GM19193 (cell line): ENCODE results near the gene TNS4.

Experiments
- POLR2A ChIP-seq: IDR thresholded peaks from 4 replicates; pipeline ENCODE4 v1.6.1; 2011; ENCODE audit not compliant: insufficient read depth, insufficient read length; ENCODE audit errors: extremely low read depth

Gene TNS4

DNA sequence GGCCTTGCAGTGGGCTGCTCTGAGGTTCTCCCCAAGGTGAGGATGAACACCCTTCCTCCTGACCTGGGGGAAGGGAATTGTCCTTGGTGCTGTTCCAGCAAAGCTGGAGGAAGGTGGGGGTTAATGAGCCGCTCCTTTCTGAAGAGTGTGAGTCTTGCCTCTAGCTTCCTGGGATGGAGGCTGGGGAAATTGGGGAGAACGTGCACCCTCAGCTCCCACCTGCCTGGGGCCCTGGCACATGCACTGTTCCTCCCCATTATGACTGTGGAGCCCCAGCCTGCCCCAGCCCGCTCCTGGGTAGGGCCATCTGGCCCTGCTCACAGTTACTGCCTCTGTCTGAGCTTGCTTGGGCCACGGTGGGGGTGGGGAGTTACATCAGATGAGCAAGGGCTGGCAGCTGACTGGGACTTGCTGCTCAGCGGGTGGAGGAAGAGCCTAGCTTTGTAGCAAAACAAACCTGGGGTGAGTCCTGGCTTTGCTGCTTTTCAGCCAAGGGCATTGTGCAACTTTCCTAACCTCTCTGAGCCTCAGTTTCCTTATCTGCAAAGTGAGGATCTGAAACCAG lies 11.1 kb downstream of the TNS4 start:
- no peak for TF ChIP-seq POLR2A

GRCh38 chr17:40487371-40488020 lies 13.9 kb downstream of the TNS4 start:
- no peak for TF ChIP-seq POLR2A

DNA sequence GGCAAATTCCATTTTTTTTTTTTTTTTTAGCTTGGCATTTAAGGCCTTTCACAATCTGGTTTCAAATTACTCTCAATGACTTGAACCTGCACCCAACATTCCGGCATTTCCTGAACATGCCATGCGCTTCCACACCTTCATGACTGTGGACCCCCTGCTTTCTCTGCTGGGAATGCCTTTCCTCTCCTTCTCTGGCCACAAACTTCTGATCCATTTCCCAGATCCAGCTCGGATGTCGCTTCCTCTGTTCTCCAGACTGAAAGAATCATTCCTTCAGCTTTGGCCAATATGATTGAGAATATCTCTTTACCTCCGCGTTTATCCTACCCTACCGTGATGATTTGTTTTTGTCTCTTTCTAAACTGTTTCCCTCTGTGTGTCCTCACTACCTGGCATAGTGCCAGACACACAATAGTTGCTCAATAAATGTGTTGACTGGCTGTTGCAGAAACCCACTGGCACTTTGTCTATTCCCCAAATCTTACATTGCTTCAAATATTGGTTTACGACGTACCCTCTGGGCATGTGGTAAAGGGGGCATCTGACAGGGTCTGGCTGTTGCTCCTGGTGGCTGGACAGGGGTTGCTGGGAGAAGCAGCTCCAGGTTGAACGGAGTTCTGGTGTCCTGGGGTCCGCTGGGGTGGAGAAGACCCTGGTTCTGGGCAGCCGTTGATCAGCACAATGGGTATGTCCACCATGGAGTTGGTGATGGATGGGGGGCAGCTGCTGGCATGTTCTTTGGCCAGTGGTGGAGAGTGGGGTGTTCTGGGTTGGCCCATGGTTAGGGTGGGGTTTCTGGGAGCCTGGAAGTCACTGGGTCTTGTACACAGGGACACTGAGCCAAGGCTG lies 14.7 kb downstream of the TNS4 start:
- TF ChIP-seq POLR2A = no peak

DNA sequence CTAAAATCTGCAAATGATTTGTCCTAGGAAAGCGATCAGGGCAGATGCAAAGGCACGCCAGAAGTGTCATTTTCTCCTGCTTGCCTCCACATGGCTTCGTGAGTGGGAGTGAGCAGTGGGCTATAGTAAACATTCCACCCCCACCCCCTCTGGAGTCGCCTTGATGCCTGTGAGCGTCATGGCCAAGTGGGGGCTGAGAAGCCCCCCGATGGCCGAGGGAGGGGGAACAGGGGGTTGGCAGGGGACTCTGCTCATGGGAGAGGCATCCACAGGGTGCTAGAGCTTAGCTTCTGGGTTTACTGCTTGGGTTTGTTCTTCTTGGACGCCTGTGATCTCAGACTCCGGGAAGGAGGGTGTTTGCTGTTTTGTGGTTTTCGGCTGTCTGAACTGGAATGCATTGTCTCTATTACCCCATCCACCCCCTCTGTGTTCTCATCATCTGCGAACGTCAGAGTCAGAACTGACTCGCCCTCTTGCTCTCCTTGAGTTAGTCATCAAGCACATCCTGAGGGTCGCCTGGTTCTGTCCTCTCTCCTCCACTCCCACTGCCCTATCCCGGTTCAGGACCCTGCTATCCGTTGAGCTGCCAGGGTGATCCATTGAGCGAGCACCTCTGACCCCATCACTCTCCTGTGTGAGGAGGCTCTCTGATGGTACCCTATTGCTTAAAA lies 15.4 kb downstream of the TNS4 start:
- no peak for TF ChIP-seq POLR2A

GRCh38 chr17:40484973-40485530 lies 16.4 kb downstream of the TNS4 start:
- TF ChIP-seq POLR2A = no peak

- no peak for TF ChIP-seq POLR2A
Observed at GRCh38 chr17:40484285-40484972, 17.0 kb downstream of the TNS4 start.

GRCh38 chr17:40483679-40484078 lies 17.7 kb downstream of the TNS4 start:
- TF ChIP-seq POLR2A = no peak

DNA sequence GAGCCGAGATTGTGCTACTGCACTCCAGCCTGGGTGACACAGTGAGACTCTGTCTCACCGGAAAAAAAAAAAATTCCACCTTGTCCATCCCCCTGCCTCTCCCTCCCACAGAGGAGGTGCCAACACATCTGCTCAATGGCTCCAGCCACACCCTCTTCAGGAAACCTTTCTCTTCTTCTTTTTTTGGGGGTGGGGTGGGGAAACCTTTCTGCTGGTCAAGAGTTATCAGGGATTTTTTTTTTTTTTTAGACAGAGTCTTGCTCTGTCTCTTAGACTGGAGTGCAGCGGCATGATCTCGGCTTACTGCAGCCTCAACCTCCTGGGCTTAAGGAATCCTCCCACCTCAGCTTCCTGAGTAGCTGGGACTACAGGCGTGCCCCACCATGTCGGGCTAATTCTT lies 18.7 kb downstream of the TNS4 start:
- TF ChIP-seq POLR2A = no peak

DNA sequence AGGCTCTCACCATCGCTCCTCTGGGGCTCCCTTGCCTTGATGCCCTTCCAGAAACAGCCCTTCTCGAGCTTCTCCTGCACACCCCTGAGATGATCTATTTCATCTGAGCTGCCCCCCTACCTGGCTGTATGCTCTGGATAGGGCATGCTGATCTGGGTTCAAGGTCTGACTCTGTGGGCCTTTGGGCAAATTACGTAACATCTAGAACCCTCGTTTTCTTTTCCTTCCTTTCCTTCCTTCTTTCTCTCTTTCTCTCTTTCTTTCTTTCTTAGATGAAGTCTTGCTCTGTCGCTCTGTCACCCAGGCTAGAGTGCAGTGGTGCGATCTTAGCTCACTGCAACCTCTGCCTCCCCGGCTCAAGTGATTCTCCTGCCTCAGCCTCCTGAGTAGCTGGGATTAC lies 20.3 kb downstream of the TNS4 start:
- TF ChIP-seq POLR2A = no peak

DNA sequence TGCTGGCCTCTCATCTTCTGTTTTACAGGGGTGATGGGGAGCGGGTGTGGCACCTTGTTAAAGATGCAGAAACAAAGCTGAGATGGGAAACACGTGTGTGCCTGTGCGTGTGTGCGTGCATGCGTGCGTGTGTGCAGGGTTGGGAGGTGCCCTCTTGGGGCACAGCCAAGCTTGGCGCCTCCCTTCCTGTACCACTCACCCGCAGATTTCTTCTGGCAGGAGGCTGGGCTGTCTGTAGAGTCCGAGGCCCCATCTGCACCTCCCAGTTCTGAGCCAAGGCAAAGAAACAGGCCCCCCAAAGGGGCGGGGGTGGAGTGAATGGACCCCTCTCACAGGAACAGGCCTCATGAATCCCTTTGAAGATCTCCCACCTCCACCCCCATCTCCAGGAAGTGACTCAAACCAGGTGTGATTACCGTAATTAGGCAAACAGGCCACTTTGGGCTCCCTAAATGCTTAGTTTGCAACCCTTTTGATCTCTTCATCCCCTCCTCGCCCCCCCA lies 20.9 kb downstream of the TNS4 start:
- no peak for TF ChIP-seq POLR2A

- no peak for TF ChIP-seq POLR2A
Observed at GRCh38 chr17:40479754-40480480, 21.5 kb downstream of the TNS4 start.

- TF ChIP-seq POLR2A = no peak
Observed at GRCh38 chr17:40478486-40478885, 22.9 kb downstream of the TNS4 start.

GRCh38 chr17:40477796-40478195 lies 23.6 kb downstream of the TNS4 start:
- no peak for TF ChIP-seq POLR2A
